ENCODE data around the gene SCRN3. TPM values are rescaled to one million over a fixed set of nuclear protein-coding genes. Genes with fewer than 3 reads are reported as not detected.

The SCRN3 gene
- total RNA-seq, 3 donors from 2014 or later (not counting 1 experiment from before 2014, with no cell fraction given) = 16.6 to 20.6 (median 16.9) TPM

- H3K9me3 ChIP-seq (ENCODE audit: control insufficient read depth, insufficient read depth, low read length) = no peaks in the 10 kb centered on the region
- H3K27ac ChIP-seq (ENCODE audit: low read length) = no peak overlapping the region
- H3K9me3 Mint-ChIP-seq = no peaks in the 10 kb centered on the region
- intact Hi-C loops (cut with micrococcal nuclease) = no loop called here
- TF ChIP-seq CTCF (IDR thresholded peaks at IDR 0.05) = no peak
- 92% methylated on average over 2 of the region's 2 CpGs for WGBS (ENCODE audit: insufficient coverage)
- DNase-seq (no peak), ATAC-seq (no peak)
- no peaks in the 10 kb centered on the region for H3K4me1 Mint-ChIP-seq
- peaks cover 14% of the 10 kb centered on the region for H3K36me3 ChIP-seq (ENCODE audit: control insufficient read depth, insufficient read depth, low read length)
- H3K27me3 Mint-ChIP-seq (ENCODE audit: low read depth in 2 of 2) = no peaks in the 10 kb centered on the region
- H3K4me3 ChIP-seq (ENCODE audit: low read length) = no peak overlapping the region
- H3K27me3 ChIP-seq (ENCODE audit: control insufficient read depth, insufficient read depth, low read length) = no peaks in the 10 kb centered on the region
- no peaks in the 10 kb centered on the region for H3K36me3 Mint-ChIP-seq
- no peak overlapping the region for H3K4me3 Mint-ChIP-seq
- H3K4me1 ChIP-seq (ENCODE audit: control insufficient read depth, insufficient read depth, low read length) = no peaks in the 10 kb centered on the region
- no peak overlapping the region for H3K27ac Mint-ChIP-seq
Observed at GRCh38 chr2:174454566-174454965, 59.0 kb downstream of the SCRN3 start.

- H3K27me3 ChIP-seq (ENCODE audit: control insufficient read depth, insufficient read depth, low read length) = no peaks in the 10 kb centered on the region
- no CpG with 5 or more reads among the region's 1 CpG for WGBS (ENCODE audit: insufficient coverage)
- H3K9me3 ChIP-seq (ENCODE audit: control insufficient read depth, insufficient read depth, low read length) = no peaks in the 10 kb centered on the region
- H3K9me3 Mint-ChIP-seq = no peaks in the 10 kb centered on the region
- no peak overlapping the region for H3K4me3 ChIP-seq (ENCODE audit: low read length)
- ATAC-seq = no peak
- no peaks in the 10 kb centered on the region for H3K4me1 ChIP-seq (ENCODE audit: control insufficient read depth, insufficient read depth, low read length)
- no peak for DNase-seq
- no peak overlapping the region for H3K4me3 Mint-ChIP-seq
- H3K27me3 Mint-ChIP-seq (ENCODE audit: low read depth in 2 of 2) = no peaks in the 10 kb centered on the region
- no peak for TF ChIP-seq CTCF (IDR thresholded peaks at IDR 0.05)
- H3K27ac ChIP-seq (ENCODE audit: low read length) = no peak overlapping the region
- intact Hi-C loops (cut with micrococcal nuclease) = loop anchor here (5.0 kb wide), 1 partner anchor 91 kb away; no protein-coding TSS in a partner anchor
- H3K4me1 Mint-ChIP-seq = no peaks in the 10 kb centered on the region
- no peaks in the 10 kb centered on the region for H3K36me3 Mint-ChIP-seq
- peaks cover 12% of the 10 kb centered on the region for H3K36me3 ChIP-seq (ENCODE audit: control insufficient read depth, insufficient read depth, low read length)
- H3K27ac Mint-ChIP-seq = no peak overlapping the region
Observed at GRCh38 chr2:174461221-174461620, 65.7 kb downstream of the SCRN3 start.

GRCh38 chr2:174465327-174465726, 69.8 kb downstream of the SCRN3 start:
- H3K36me3 Mint-ChIP-seq = no peaks in the 10 kb centered on the region
- H3K4me3 ChIP-seq (ENCODE audit: low read length) = no peak overlapping the region
- no peaks in the 10 kb centered on the region for H3K4me1 ChIP-seq (ENCODE audit: control insufficient read depth, insufficient read depth, low read length)
- H3K36me3 ChIP-seq (ENCODE audit: control insufficient read depth, insufficient read depth, low read length) = peaks cover 5% of the 10 kb centered on the region
- TF ChIP-seq CTCF (IDR thresholded peaks at IDR 0.05) = no peak
- no peaks in the 10 kb centered on the region for H3K27me3 Mint-ChIP-seq (ENCODE audit: low read depth in 2 of 2)
- ATAC-seq (no peak), DNase-seq (no peak)
- 96% methylated on average over 4 of the region's 4 CpGs for WGBS (ENCODE audit: insufficient coverage)
- intact Hi-C loops (cut with micrococcal nuclease) = no loop called here
- no peaks in the 10 kb centered on the region for H3K4me1 Mint-ChIP-seq
- no peaks in the 10 kb centered on the region for H3K27me3 ChIP-seq (ENCODE audit: control insufficient read depth, insufficient read depth, low read length)
- no peak overlapping the region for H3K27ac ChIP-seq (ENCODE audit: low read length)
- no peak overlapping the region for H3K4me3 Mint-ChIP-seq
- no peaks in the 10 kb centered on the region for H3K9me3 ChIP-seq (ENCODE audit: control insufficient read depth, insufficient read depth, low read length)
- no peak overlapping the region for H3K27ac Mint-ChIP-seq
- no peaks in the 10 kb centered on the region for H3K9me3 Mint-ChIP-seq

GRCh38 chr2:174473796-174474195, 78.3 kb downstream of the SCRN3 start:
- no peaks in the 10 kb centered on the region for H3K36me3 Mint-ChIP-seq
- H3K27ac Mint-ChIP-seq = no peak overlapping the region
- no peak for TF ChIP-seq CTCF (IDR thresholded peaks at IDR 0.05)
- no peak overlapping the region for H3K4me3 Mint-ChIP-seq
- H3K4me1 Mint-ChIP-seq = no peaks in the 10 kb centered on the region
- intact Hi-C loops (cut with micrococcal nuclease) = no loop called here
- H3K9me3 Mint-ChIP-seq = no peaks in the 10 kb centered on the region
- Histone ChIP-seq H3K4me3 (ENCODE audit: low read length) (no peak overlapping the region), H3K9me3 (ENCODE audit: control insufficient read depth, insufficient read depth, low read length) (no peaks in the 10 kb centered on the region), H3K4me1 (ENCODE audit: control insufficient read depth, insufficient read depth, low read length) (no peaks in the 10 kb centered on the region), H3K36me3 (ENCODE audit: control insufficient read depth, insufficient read depth, low read length) (peaks cover under 1% of the 10 kb centered on the region), H3K27me3 (ENCODE audit: control insufficient read depth, insufficient read depth, low read length) (no peaks in the 10 kb centered on the region), H3K27ac (ENCODE audit: low read length) (no peak overlapping the region)
- no peak for DNase-seq
- ATAC-seq = no peak
- 96% methylated on average over 3 of the region's 3 CpGs for WGBS (ENCODE audit: insufficient coverage)
- no peaks in the 10 kb centered on the region for H3K27me3 Mint-ChIP-seq (ENCODE audit: low read depth in 2 of 2)
